ENCODE results near the gene CLMN. TPM values are rescaled to one million over a fixed set of nuclear protein-coding genes. Genes with fewer than 3 reads are reported as not detected.

CLMN gene
- total RNA-seq, 2 donors from 2014 or later = 3.4 to 4.0 TPM

GRCh38 chr14:95211721-95212504 is 107.8 kb downstream of the CLMN start:
- Histone ChIP-seq H3K27ac (no peak overlapping the region), H3K4me3 (no peak overlapping the region), H3K36me3 (no peaks in the 10 kb centered on the region), H3K9me3 (no peaks in the 10 kb centered on the region), H3K27me3 (no peaks in the 10 kb centered on the region), H3K4me1 (no peaks in the 10 kb centered on the region)
- no peak for DNase-seq (ENCODE audit: low spot score)
- no peak for TF ChIP-seq CTCF (IDR thresholded peaks at IDR 0.05)

- no peaks in the 10 kb centered on the region for H3K4me1 ChIP-seq
- no peak overlapping the region for H3K4me3 ChIP-seq
- no peak for DNase-seq (ENCODE audit: low spot score)
- H3K27ac ChIP-seq = no peak overlapping the region
- peaks cover 0 to 2% of the 10 kb centered on the region in 2 donors for H3K9me3 ChIP-seq
- TF ChIP-seq CTCF (IDR thresholded peaks at IDR 0.05) = no peak
- H3K27me3 ChIP-seq = no peaks in the 10 kb centered on the region
- H3K36me3 ChIP-seq = no peaks in the 10 kb centered on the region
These were observed 109.0 kb downstream of the CLMN start for GRCh38 chr14:95210699-95211098.

- TF ChIP-seq CTCF (IDR thresholded peaks at IDR 0.05) = no peak
- H3K4me3 ChIP-seq = no peak overlapping the region
- no peaks in the 10 kb centered on the region for H3K27me3 ChIP-seq
- DNase-seq (ENCODE audit: low spot score) = no peak
- H3K4me1 ChIP-seq = no peaks in the 10 kb centered on the region
- H3K27ac ChIP-seq = no peak overlapping the region
- peaks cover 0 to 23% of the 10 kb centered on the region in 2 donors for H3K9me3 ChIP-seq
- H3K36me3 ChIP-seq = peaks cover 10% of the 10 kb centered on the region
These were observed 111.1 kb downstream of the CLMN start for GRCh38 chr14:95208598-95208997.

GRCh38 chr14:95207475-95208233 is 112.1 kb downstream of the CLMN start:
- Histone ChIP-seq H3K36me3 (peaks cover 10% of the 10 kb centered on the region), H3K4me3 (no peak overlapping the region), H3K27ac (no peak overlapping the region), H3K27me3 (no peaks in the 10 kb centered on the region), H3K9me3 (peaks cover 0 to 26% of the 10 kb centered on the region in 2 donors), H3K4me1 (no peaks in the 10 kb centered on the region)
- DNase-seq (ENCODE audit: low spot score) = no peak
- TF ChIP-seq CTCF (IDR thresholded peaks at IDR 0.05) = no peak

- TF ChIP-seq CTCF (IDR thresholded peaks at IDR 0.05) = no peak
These were observed 113.2 kb downstream of the CLMN start for GRCh38 chr14:95206534-95206933.

More at GRCh38 chr14:95206534-95206933, 113.2 kb downstream of the CLMN start:
- no peak for DNase-seq (ENCODE audit: low spot score)
- Histone ChIP-seq H3K4me1 (no peaks in the 10 kb centered on the region), H3K4me3 (no peak overlapping the region), H3K27ac (no peak overlapping the region), H3K9me3 (peaks cover 0 to 26% of the 10 kb centered on the region in 2 donors), H3K27me3 (no peaks in the 10 kb centered on the region), H3K36me3 (peaks cover 10% of the 10 kb centered on the region)

Data from right atrium auricular region (tissue), 2 donors.